Measurements from ENCODE around the gene IL2RA.
"Not testable (repeated sequence)": the region's sequence is repeated elsewhere in the genome, so short reads cannot be mapped to it uniquely, and the experiment has no call there.

The IL2RA gene

GRCh38 chr10:6006546-6006945, 55.6 kb downstream of the IL2RA start:
- Mint-ChIP-seq H3K4me1 (peaks cover 22% of the 10 kb centered on the region), H3K9me3 (peaks cover 15% of the 10 kb centered on the region), H3K27me3 (peaks cover 14% of the 10 kb centered on the region), H3K4me3 (no peak overlapping the region), H3K27ac (no peak overlapping the region), H3K36me3 (peaks cover 11% of the 10 kb centered on the region)
- DNase-seq: no peak
- CTCF ChIA-PET: no interaction called here

DNA sequence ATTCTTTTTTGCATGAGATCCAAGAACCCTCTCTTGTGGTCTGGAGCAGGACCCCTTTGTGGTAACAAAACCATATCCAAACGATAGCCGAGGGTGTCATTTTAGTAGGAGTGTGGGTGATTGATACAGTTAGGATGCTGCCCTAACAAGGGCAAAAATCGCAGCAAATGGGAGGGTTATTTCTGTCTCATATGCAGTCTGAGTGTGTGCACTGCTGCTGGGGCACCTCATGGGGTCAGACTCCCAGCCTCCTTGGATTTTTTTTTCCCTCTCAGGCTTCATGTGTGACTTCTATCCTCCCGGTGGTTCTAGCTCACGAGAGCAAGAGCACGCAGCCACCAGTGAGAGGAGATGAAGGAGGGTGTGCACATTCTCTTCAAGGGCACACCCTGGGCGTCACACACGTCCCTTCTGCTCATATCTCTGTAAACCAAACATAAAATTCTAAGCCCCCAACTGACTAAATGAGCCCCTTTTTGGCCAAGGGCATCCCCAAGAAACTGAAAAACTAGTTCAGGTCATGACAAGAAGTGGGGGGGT, 56.2 kb downstream of the IL2RA start:
- peaks cover 5% of the 10 kb centered on the region for H3K36me3 Mint-ChIP-seq
- peaks cover 14% of the 10 kb centered on the region for H3K27me3 Mint-ChIP-seq
- CTCF ChIA-PET: no interaction called here
- H3K4me1 Mint-ChIP-seq: peaks cover 27% of the 10 kb centered on the region
- no peak for DNase-seq
- peaks cover 15% of the 10 kb centered on the region for H3K9me3 Mint-ChIP-seq
- H3K27ac Mint-ChIP-seq: no peak overlapping the region
- no peak overlapping the region for H3K4me3 Mint-ChIP-seq

GRCh38 chr10:6005161-6005804, 56.9 kb downstream of the IL2RA start:
- H3K27ac Mint-ChIP-seq, CTCF ChIA-PET, H3K4me3 Mint-ChIP-seq, DNase-seq, H3K36me3 Mint-ChIP-seq: not testable (repeated sequence)
- peaks cover 34% of the 10 kb centered on the region for H3K4me1 Mint-ChIP-seq
- H3K27me3 Mint-ChIP-seq: peaks cover 17% of the 10 kb centered on the region
- peaks cover 15% of the 10 kb centered on the region for H3K9me3 Mint-ChIP-seq

DNA sequence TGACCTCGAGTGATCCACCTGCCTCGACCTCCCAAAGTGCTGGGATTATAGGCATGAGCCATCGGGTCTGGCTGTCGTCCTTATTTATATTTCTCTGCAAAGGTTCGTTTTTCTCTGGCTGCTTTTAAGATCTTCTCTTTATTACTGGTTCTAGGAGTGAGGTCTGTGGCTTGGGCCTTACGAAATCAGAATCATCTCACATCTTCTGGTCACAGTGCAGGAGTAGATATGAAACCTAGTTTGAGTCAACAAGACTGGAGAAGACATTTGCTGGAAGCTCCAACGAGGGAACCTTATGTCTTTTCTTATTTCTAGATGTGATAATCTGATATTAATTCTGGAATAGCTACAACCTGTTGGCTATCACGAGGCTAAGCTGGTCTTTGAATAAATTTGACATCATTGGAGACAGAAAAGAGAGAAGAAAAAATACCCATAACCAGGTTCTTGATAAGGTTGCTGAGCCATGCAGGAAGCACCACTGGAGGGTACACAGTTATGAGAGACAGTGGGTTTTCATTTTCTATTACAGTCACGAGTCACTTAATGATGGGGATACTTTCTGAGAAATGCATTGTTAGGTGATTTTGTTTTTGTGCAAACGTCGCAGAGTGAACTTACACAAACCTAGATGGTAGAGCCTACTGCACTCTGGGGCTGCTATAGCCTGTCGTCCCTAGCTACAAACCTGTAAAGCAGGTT, 59.2 kb downstream of the IL2RA start:
- H3K4me1 Mint-ChIP-seq: peaks cover 35% of the 10 kb centered on the region
- H3K27me3 Mint-ChIP-seq: peaks cover 38% of the 10 kb centered on the region
- H3K4me3 Mint-ChIP-seq: no peak overlapping the region
- CTCF ChIA-PET: interaction anchor here (1.0 kb wide), 1 partner anchor 11 kb away, joined by 5 read pairs; no protein-coding TSS in a partner anchor
- H3K9me3 Mint-ChIP-seq: peaks cover 13% of the 10 kb centered on the region
- peaks cover 2% of the 10 kb centered on the region for H3K36me3 Mint-ChIP-seq
- no peak for DNase-seq
- no peak overlapping the region for H3K27ac Mint-ChIP-seq

DNA sequence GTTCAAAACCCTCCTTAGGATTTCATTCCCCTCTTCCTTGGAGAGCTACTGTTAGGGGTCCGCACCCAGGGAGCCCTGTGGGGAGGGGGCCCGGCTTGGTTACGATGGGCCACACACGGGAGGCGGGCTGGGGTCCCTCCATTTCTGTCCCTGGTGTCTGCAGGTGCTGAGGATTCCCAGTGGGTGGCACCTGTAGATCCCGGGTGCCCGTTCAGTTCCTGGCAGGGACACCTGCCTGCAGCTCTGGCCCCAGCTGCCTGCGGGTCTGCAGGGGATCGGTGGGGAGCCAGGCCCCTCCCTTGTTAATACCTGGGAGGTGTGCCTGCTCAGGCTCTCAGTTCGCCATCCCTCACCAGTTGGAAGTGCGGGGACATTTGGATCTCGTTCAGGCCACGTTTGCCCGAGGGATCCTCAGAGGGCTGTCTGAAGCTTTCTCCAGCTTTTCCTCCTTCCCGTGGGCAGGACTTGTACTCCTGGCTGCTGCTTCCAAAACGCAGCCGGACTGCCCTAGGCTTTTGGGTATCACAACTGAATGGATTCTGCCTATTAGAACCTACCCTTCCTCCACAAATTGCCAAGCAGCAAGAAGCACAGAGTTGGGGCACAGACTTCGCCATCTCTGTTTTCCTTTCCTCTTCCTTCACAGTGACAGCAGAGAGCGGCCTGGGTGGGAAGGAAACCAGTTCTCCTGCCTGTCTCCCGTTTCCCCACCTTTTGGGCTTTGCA, 62.6 kb downstream of the IL2RA start:
- H3K27me3 Mint-ChIP-seq: peaks cover 34% of the 10 kb centered on the region
- no peak overlapping the region for H3K27ac Mint-ChIP-seq
- CTCF ChIA-PET: interaction anchor here (0.6 kb wide), 1 partner anchor 14 kb away, joined by 3 read pairs; no protein-coding TSS in a partner anchor
- no peak overlapping the region for H3K4me3 Mint-ChIP-seq
- DNase-seq: no peak
- no peaks in the 10 kb centered on the region for H3K9me3 Mint-ChIP-seq
- H3K4me1 Mint-ChIP-seq: peaks cover 30% of the 10 kb centered on the region
- H3K36me3 Mint-ChIP-seq: no peaks in the 10 kb centered on the region

- peaks cover 15% of the 10 kb centered on the region for H3K4me1 Mint-ChIP-seq
- H3K27ac Mint-ChIP-seq: no peak overlapping the region
- peaks cover 4% of the 10 kb centered on the region for H3K36me3 Mint-ChIP-seq
- no peak overlapping the region for H3K4me3 Mint-ChIP-seq
- H3K9me3 Mint-ChIP-seq: peaks cover 8% of the 10 kb centered on the region
- H3K27me3 Mint-ChIP-seq: peaks cover 36% of the 10 kb centered on the region
- no peak for DNase-seq
- CTCF ChIA-PET: no interaction called here
Observed at GRCh38 chr10:5996696-5997095, 65.5 kb downstream of the IL2RA start.

- H3K4me3 Mint-ChIP-seq: no peak overlapping the region
- H3K27ac Mint-ChIP-seq: no peak overlapping the region
- CTCF ChIA-PET: interaction anchor here (1.2 kb wide), 1 partner anchor 14 kb away, joined by 3 read pairs; no protein-coding TSS in a partner anchor
- peaks cover 15% of the 10 kb centered on the region for H3K9me3 Mint-ChIP-seq
- H3K27me3 Mint-ChIP-seq: peaks cover 27% of the 10 kb centered on the region
- no peak for DNase-seq
- peaks cover 9% of the 10 kb centered on the region for H3K4me1 Mint-ChIP-seq
- H3K36me3 Mint-ChIP-seq: peaks cover 5% of the 10 kb centered on the region
Observed at GRCh38 chr10:5992398-5992797, 69.8 kb downstream of the IL2RA start.

- Mint-ChIP-seq H3K4me3 (no peak overlapping the region), H3K27ac (no peak overlapping the region), H3K27me3 (peaks cover 27% of the 10 kb centered on the region), H3K9me3 (peaks cover 15% of the 10 kb centered on the region), H3K36me3 (peaks cover 5% of the 10 kb centered on the region), H3K4me1 (peaks cover 9% of the 10 kb centered on the region)
- no peak for DNase-seq
- CTCF ChIA-PET: interaction anchor here (1.2 kb wide), 1 partner anchor 14 kb away, joined by 3 read pairs; no protein-coding TSS in a partner anchor
Observed at GRCh38 chr10:5991708-5992107, 70.5 kb downstream of the IL2RA start.

DNA sequence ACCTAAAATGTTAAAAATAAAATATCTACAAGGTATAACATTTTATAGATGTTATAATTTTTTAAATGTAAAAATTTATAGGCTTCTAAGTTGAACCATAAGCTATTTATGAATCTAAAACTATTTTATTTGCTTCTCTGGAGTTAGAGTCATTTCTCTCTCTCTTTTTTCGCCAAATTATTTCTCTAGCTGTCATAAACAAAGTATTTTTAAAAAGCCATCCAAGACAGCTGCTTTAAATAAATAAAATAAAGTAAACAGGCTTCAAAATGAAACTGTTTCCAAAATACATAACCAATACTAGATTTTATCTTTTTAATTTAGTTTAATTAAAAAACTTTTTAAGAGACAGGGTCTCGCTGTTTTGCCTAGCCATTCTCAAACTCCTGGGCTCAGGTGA, 72.4 kb downstream of the IL2RA start:
- H3K27ac Mint-ChIP-seq: no peak overlapping the region
- peaks cover 15% of the 10 kb centered on the region for H3K9me3 Mint-ChIP-seq
- CTCF ChIA-PET: no interaction called here
- H3K4me3 Mint-ChIP-seq: no peak overlapping the region
- peaks cover 9% of the 10 kb centered on the region for H3K4me1 Mint-ChIP-seq
- H3K27me3 Mint-ChIP-seq: peaks cover 33% of the 10 kb centered on the region
- peaks cover 5% of the 10 kb centered on the region for H3K36me3 Mint-ChIP-seq
- DNase-seq: no peak

DNA sequence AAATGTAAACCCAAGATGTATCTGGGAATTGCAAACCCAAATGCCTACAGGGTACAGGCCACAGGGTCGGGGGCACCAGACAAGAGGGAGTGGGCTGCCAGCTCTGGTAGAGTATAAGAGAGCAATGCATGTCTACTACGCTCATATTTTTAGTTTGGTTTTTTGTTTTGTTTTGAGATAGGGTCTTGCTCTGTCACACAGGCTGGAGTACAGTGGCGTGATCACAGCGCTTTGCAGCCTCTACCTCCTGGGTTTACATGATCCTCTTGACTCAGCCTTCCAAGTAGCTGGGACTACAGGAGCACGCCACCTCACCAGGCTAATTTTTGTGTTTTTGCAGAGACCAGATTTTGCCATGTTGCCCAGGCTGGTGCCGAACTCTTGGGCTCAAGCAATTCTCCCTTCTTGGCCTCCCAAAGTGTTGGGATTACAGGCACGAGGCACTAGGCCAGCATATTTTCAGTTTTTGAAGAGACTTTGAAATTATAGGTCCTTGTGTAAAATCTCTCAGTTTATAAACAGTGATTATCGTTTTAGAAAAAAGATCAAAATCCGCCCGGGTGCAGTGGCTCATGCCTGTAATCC, 73.7 kb downstream of the IL2RA start:
- peaks cover 5% of the 10 kb centered on the region for H3K36me3 Mint-ChIP-seq
- no peak overlapping the region for H3K27ac Mint-ChIP-seq
- no peak for DNase-seq
- H3K9me3 Mint-ChIP-seq: peaks cover 15% of the 10 kb centered on the region
- peaks cover 9% of the 10 kb centered on the region for H3K4me1 Mint-ChIP-seq
- CTCF ChIA-PET: no interaction called here
- H3K4me3 Mint-ChIP-seq: no peak overlapping the region
- H3K27me3 Mint-ChIP-seq: peaks cover 41% of the 10 kb centered on the region

- no peak overlapping the region for H3K4me3 Mint-ChIP-seq
- CTCF ChIA-PET: interaction anchor here (0.6 kb wide), 1 partner anchor 57 kb away, joined by 3 read pairs; no protein-coding TSS in a partner anchor
- peaks cover 9% of the 10 kb centered on the region for H3K4me1 Mint-ChIP-seq
- no peak for DNase-seq
- H3K9me3 Mint-ChIP-seq: peaks cover 14% of the 10 kb centered on the region
- peaks cover 38% of the 10 kb centered on the region for H3K27me3 Mint-ChIP-seq
- H3K27ac Mint-ChIP-seq: no peak overlapping the region
- H3K36me3 Mint-ChIP-seq: peaks cover 5% of the 10 kb centered on the region
Observed at GRCh38 chr10:5987747-5988146, 74.4 kb downstream of the IL2RA start.

GRCh38 chr10:5985029-5985428, 77.1 kb downstream of the IL2RA start:
- Mint-ChIP-seq H3K27me3 (peaks cover 50% of the 10 kb centered on the region), H3K4me1 (peaks cover 9% of the 10 kb centered on the region), H3K4me3 (no peak overlapping the region), H3K9me3 (no peaks in the 10 kb centered on the region), H3K27ac (no peak overlapping the region), H3K36me3 (peaks cover 5% of the 10 kb centered on the region)
- DNase-seq: no peak
- CTCF ChIA-PET: no interaction called here

GRCh38 chr10:5983774-5984173, 78.4 kb downstream of the IL2RA start:
- H3K9me3 Mint-ChIP-seq: no peaks in the 10 kb centered on the region
- no peak for DNase-seq
- no peak overlapping the region for H3K4me3 Mint-ChIP-seq
- H3K27ac Mint-ChIP-seq: no peak overlapping the region
- peaks cover 47% of the 10 kb centered on the region for H3K27me3 Mint-ChIP-seq
- peaks cover 6% of the 10 kb centered on the region for H3K36me3 Mint-ChIP-seq
- CTCF ChIA-PET: interaction anchor here (0.6 kb wide), 1 partner anchor 31 kb away, joined by 3 read pairs; no protein-coding TSS in a partner anchor
- H3K4me1 Mint-ChIP-seq: peaks cover 11% of the 10 kb centered on the region

- peaks cover 7% of the 10 kb centered on the region for H3K4me1 Mint-ChIP-seq
- no peaks in the 10 kb centered on the region for H3K9me3 Mint-ChIP-seq
- CTCF ChIA-PET: no interaction called here
- peaks cover 43% of the 10 kb centered on the region for H3K27me3 Mint-ChIP-seq
- no peak overlapping the region for H3K4me3 Mint-ChIP-seq
- H3K27ac Mint-ChIP-seq: no peak overlapping the region
- no peak for DNase-seq
- H3K36me3 Mint-ChIP-seq: peaks cover 6% of the 10 kb centered on the region
Observed at GRCh38 chr10:5981529-5981928, 80.6 kb downstream of the IL2RA start.

Data from activated naive CD4-positive, alpha-beta T cell treated with anti-CD3 and anti-CD28 coated beads, Interleukin-2, amount 10 ng/mL, durations not matched to agents 7 days and 5 days (primary cell).